B cell (primary cell): ENCODE data around the gene CD163.

Experiments used
- EZH2 ChIP-seq: IDR thresholded peaks from 2 replicates; pipeline ENCODE4 v1.6.1; 2012; ENCODE audit warnings: borderline replicate concordance, low read depth, mild to moderate bottlenecking, moderate library complexity, low read length; ENCODE audit not compliant: insufficient read depth, poor library complexity, severe bottlenecking
- TF ChIP-seq, protein P1 (sequence below): fragments of 200-600 bp; IDR thresholded peaks from one replicate; pipeline ENCODE4 v1.8.0; 2022; ENCODE audit warnings: antibody characterized with exemption, mild to moderate bottlenecking

- TF ChIP-seq, protein P1, sequence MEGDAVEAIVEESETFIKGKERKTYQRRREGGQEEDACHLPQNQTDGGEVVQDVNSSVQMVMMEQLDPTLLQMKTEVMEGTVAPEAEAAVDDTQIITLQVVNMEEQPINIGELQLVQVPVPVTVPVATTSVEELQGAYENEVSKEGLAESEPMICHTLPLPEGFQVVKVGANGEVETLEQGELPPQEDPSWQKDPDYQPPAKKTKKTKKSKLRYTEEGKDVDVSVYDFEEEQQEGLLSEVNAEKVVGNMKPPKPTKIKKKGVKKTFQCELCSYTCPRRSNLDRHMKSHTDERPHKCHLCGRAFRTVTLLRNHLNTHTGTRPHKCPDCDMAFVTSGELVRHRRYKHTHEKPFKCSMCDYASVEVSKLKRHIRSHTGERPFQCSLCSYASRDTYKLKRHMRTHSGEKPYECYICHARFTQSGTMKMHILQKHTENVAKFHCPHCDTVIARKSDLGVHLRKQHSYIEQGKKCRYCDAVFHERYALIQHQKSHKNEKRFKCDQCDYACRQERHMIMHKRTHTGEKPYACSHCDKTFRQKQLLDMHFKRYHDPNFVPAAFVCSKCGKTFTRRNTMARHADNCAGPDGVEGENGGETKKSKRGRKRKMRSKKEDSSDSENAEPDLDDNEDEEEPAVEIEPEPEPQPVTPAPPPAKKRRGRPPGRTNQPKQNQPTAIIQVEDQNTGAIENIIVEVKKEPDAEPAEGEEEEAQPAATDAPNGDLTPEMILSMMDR, result no peak
- no peak for TF ChIP-seq EZH2
Observed at GRCh38 chr12:7448099-7448498, 55.5 kb downstream of the CD163 start.
